ENCODE data around the gene IGF1R.

The IGF1R gene

GRCh38 chr15:98827217-98827616 is 178.9 kb downstream of the IGF1R start:
- DNase-seq (ENCODE audit: low read depth): no peak

GRCh38 chr15:98830034-98830634 is 181.8 kb downstream of the IGF1R start:
- no peak for DNase-seq (ENCODE audit: low read depth)

DNA sequence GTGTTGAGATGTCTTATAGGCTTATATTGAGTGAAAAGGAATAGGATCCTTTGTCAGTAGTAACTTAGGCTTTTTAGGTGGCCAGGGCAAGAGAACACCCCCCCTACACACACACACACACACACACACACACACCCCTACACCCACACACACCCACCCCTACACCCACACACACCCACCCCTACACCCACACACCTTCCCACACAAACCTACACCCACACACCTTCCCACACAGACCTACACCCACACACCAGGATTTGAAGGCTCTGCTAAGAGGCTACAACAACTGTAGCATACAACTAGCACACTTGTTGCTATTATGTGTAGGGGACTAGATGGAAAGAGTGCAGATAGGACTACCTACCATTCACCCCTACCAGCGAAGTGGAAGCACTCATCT is 186.6 kb downstream of the IGF1R start:
- no peak for DNase-seq (ENCODE audit: low read depth)

DNA sequence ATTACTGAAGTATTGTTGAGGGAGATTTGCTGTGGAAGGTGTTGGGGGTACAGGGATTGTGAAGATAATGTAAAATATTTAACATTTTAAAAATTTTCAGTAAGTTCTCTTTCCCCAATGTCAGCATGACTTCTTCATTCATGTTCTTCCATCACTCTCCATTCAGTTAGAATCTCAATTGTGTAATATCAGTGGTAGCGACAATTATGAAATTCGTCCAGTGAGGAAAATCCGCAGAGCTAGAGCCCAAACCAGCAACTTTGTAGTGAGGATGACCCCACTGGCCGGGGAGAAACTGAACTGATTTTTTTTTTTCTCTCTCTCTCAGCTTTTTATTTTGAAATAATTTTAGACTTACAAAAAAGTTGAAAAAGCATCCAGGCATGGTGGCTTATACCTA is 187.5 kb downstream of the IGF1R start:
- no peak for DNase-seq (ENCODE audit: low read depth)

GRCh38 chr15:98838387-98839259 is 190.3 kb downstream of the IGF1R start:
- no peak for DNase-seq (ENCODE audit: low read depth)

- no peak for DNase-seq (ENCODE audit: low read depth)
These were observed 191.7 kb downstream of the IGF1R start for GRCh38 chr15:98840053-98840452.

DNA sequence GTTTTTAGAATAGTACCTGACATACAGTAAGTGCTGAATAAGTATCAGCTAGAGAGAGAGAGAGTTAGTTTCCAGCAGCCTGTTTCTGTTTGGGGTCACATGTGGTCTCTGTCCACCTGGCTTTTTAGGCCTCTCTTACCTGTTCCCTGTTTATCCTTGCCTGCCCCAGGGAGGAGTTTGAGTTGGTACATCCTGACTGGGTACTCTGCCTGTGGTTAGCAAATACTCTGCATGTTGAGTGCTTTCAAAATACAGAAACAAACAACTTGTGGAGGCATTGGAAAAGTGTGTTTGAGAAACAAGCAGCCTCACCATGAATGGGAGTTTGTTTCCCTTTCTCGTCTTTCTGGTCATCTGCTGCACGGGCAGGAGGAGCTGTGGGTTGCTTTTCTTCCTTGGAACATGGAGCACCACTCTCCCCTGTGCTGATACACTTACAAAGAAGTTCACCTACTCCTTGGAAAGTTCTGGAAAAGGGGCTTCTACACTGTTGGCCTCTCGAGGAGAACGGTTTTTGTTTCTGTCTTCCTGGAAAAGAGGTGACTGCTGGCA is 193.2 kb downstream of the IGF1R start:
- no peak for DNase-seq (ENCODE audit: low read depth)

GRCh38 chr15:98842192-98842972 is 194.0 kb downstream of the IGF1R start:
- no peak for DNase-seq (ENCODE audit: low read depth)

GRCh38 chr15:98842973-98843285 is 194.6 kb downstream of the IGF1R start:
- DNase-seq (ENCODE audit: low read depth): no peak

GRCh38 chr15:98843844-98844243 is 195.5 kb downstream of the IGF1R start:
- DNase-seq (ENCODE audit: low read depth): no peak

GRCh38 chr15:98844261-98844660 is 195.9 kb downstream of the IGF1R start:
- no peak for DNase-seq (ENCODE audit: low read depth)

DNA sequence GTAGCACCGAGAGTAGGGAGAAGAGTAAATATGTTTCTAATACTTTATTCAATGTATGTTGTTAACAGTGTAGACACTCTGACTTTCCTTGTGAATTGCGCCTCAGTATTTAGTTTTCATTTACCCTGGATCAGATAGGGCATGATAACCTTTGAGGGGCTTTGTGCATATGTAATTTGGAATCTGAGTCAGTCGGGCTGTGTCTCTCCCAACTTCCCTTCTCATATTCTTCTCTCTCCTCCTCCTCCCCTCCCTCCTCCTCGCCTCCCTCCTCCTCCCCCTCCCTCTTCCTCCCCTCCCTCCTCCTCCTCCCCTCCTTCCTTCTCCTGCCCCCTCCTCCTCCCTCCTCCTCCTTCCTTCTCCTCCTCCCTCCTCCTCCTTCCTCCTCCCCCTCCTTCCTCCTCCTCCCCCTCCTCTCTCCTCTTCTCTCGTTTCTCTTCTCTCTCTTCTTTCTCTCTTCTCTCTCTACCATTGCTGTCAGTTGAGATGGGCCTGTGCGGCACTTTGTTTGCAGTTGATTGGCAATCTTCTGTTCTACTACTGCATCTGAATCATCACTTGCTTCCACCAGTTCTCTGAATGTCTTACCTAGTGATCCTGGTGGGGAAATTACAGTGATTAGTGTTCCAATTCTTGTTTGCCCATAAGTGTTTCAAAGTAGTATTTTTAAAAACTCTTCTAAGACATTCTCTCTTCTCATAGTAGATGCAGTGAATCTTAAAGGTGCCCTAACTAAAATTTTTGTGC is 197.0 kb downstream of the IGF1R start:
- no peak for DNase-seq (ENCODE audit: low read depth)

DNA sequence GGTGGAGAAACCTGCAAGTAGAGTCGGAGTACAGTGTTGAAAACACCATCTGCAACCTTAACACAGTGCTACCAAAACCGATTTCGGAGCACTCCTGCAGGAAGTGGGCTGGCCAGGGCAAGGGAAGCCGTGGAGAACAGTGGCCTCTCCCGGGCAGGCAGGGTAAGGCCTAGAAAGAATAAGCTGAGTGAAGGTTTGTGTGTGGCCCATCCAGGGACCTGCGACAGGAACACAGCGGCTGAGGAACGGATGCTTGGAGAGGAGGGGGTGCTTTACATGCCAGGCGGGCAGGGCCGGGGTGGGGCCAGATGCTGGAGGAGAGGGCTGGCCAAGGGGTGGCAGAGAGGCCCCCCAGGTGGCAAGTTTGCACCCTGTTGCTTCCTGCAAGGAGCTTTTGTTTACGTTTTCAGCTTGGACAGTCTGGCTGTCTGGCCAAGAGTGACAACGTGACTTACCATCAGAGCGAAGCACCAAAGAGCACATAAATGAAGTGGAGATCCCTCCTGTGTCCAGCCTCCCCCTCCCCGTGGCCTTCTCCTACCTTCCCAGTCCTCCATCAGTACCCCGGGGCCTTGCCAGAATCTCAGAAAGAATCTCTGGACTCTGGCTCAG is 202.7 kb downstream of the IGF1R start:
- no peak for DNase-seq (ENCODE audit: low read depth)

GRCh38 chr15:98853161-98853560 is 204.8 kb downstream of the IGF1R start:
- DNase-seq (ENCODE audit: low read depth): peak; percentile 36

DNA sequence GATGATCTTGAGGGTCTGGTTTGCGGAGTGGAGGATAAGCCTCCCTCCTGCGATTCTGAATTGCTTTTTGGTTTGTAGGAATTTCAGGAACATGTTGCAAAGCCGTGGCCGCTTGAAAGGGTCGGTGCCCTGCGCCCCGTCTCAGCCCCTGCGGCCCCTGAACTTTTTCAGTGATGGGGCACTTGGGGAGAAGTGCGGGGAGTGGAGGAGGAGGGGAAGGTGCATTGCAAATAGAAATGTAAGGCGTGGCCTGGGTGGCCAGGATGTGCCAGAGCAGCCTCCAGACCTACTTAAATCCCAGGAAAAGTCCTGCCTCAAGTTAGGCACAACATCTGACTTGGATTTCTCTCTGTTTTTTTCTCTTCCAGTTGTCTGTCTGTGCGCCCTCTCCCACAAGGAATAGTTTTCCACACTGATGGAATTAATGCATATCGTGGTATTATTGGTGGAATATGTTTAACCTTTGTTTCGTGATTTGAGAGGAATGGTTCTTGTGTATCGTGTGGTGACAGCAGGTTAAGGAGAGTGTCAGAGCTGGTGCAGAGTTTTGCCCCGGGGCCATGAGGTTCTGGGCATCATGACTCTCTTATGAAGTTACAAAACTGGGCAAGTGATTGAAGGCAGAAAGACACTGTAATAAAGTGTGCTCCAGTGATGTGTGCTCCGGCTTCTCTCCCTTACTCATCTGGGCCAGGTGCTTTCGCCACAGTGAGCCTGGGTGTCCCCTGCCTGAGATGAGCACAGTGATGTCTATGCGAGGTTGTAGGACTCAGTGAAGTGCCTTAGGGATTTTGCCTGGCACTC is 205.5 kb downstream of the IGF1R start:
- DNase-seq (ENCODE audit: low read depth): no peak

GRCh38 chr15:98854496-98854895 is 206.2 kb downstream of the IGF1R start:
- no peak for DNase-seq (ENCODE audit: low read depth)

DNA sequence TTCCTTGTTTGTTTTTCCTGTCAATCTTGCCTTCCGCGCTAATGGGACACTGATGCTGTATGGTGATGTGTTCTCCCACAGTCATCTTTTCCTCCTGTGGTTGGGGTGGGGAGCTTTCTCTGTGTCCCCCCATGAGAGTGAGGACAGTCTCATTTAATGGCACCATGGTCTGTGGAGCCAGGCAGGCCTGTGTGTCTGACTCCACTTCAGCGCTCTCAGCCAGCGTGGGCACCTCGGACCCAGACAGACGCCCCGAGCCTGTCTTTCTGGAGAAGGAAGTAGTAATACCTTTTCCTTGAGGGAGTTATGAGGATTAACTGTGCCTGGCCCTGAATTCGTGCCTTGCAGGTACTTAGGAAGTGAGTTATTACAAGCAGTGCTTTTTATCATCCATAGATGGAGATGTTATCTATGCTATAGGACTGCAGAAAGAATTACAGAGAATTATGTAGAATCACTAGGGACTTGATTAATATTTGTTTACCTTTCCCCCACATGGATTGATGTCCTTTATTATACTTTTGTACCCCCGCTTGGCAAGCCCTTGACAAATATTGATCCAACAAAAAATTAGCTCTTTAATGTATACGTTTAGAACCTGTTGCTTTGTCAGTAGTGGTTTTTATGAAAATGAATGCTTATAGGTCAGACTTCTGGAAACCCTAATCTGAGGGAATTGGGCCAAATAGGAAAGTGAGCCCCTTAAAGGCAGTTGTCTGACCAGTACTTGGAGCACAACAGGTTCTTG is 206.9 kb downstream of the IGF1R start:
- DNase-seq (ENCODE audit: low read depth): no peak

DNA sequence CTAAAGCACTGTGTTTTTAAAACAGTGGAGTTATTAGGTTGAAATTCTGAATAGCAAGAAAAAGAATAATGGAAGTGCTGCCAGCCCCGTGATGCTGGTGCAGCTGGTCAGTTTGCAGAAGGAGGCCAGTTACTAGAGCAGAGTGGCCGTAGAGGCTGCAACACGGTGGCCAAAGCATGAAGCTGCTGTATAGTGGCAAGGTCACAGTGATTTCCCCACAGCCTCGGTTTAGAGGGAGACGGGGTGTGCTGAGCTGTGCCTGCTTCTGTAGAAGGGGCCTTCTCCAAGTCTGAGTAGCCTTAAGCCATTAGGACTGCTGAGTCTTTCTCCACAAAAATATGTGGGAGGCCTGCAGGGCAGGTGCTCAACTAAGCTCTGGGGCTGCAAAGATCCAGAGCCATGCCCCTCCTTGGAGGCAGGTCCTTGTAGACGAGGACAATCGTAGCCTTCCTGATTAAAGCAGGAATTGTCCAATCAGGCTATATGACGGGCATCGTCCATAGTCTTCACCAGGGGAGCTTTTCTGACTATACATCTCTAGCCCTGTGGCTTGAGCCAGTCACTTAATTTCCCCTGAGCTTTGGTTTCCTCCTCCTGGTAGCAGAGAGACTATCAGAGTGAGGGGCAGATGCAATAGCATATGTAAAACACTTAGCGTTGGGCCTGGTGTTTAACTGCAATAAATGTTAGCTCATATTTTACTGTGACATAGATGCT is 207.6 kb downstream of the IGF1R start:
- DNase-seq (ENCODE audit: low read depth): no peak

- DNase-seq (ENCODE audit: low read depth): no peak
These were observed 208.2 kb downstream of the IGF1R start for GRCh38 chr15:98856532-98856907.
